NCI-H2171 (cell line): ENCODE measurements around the gene IFNA17.
"Not testable (repeated sequence)": the region's sequence is repeated elsewhere in the genome, so short reads cannot be mapped to it uniquely, and the experiment has no call there.

Experiments used
- DNase-seq: peaks from one replicate; lab custom pipeline; 2025; lab: John Stamatoyannopoulos, UW

The IFNA17 gene

DNA sequence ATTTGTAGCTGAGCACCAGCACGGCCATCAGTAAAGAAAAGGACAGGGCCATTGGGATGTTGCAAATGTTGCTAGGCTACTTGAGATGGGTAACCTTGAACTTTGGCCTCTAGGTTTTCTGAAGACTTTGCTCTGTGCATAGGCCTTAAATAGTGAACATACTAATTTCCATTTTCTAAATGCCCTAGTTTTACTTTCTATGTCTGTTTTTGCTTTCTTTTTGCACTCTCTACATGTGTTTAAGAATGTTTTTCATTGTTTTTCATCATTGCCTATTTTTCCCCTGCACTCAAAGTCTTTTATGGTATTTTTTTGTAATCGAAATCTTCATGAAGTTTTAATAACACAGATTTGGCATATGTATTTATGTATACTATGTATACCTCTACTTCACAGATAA lies at the start of gene IFNA17:
TSS of gene IFNA17 (minus strand) at position 101 of the 400 bp plus-strand sequence. CDS start at position 52, 49 bp downstream.
- no peak for DNase-seq

GRCh38 chr9:21268347-21268657 lies 40.3 kb upstream of the IFNA17 start:
- no peak for DNase-seq

DNA sequence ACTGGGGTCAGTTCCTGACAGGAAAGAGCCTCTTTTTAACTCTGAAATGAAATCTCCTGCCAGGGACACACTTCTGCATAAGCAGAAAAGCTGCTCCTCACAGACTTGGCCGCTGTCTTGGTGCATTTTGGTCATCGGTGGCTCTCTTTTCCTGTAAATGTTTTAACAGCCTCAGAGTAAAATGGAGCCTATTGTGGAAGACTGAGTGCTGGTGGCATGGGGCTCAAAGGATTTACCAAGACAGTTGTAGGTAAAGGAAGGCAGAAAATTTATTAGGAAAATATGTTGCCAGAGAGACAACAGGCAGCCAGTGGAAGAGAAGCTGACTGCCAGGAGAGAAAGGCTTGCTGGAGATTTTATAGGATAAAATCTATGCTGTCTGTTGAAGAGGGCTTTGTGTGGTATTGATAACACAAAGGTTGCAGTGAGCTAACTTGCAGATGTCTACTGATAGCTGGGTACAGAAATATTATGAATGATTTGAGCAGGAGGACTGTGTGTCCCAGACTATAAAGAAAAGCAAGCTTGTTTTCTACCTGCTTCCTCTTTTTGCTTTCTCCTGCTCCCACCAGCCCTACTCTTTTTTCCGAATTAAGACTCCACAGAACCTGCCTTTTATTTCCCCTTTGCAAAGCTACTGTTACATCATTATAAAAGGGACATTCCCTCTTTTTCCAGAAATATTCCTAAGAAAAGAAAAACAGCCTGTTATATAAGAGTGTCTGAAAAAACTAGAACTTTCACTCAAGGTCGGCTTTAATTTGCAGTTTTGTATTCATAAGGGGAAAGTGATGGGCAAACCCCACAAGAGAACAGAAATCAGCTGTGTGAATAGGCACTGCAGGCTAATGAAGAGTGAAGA lies 39.7 kb upstream of the IFNA17 start:
- DNase-seq = no peak

- DNase-seq = no peak
Measured at GRCh38 chr9:21266733-21267484, 38.9 kb upstream of the IFNA17 start.

- no peak for DNase-seq
Measured at GRCh38 chr9:21265421-21266189, 37.6 kb upstream of the IFNA17 start.

DNA sequence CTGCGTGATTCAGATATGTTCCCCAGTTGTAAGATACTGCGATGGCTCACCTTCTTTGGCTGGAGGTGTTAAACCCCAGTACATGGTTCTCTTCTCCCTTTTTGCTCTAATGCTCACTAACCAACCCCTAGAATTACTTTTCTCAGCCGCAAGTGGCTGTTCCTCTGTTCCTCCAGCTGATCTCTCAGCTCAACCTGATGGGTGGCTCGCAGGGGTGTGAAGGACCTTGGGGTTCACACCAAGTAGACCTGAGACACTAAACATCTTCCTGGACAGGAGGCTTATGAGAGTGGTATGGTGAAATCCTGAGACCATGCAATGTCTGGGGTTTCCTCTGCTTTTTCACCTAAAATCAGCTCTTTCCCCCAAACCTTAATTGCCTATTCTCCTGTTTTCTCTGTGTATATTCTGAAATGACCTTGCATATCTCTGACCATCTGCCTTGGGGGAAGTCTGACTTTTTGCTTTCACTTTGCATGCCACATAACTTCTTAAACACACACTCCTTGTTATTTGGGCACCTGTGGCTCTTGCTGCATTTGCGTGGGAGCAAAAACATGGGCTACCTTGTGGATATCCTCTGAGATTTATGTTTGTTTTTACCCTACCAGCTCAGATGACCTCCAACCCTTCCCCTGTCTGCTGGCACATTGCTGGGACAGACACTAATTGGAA lies 27.7 kb upstream of the IFNA17 start:
- no peak for DNase-seq

GRCh38 chr9:21252721-21253547 lies 24.9 kb upstream of the IFNA17 start:
- no peak for DNase-seq

DNA sequence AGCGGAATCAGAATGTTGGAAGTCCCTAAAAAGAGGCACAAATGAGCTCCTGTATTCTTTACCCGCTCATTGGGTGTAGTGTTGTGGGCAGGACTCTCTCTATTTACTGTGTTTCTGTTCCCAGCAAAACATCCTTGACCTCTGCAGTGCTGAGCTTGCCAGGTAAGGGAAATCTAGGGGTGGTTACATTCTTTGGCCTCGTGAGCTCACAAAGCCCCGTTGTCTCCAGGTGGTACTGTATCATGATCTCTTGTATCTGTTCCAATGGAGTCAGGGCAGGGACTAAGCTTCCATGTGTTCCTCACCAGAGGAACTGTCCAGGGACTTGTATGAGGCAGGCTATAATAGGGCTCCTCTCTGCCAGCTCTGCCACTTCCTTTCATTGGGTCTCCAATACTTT lies 23.6 kb upstream of the IFNA17 start:
- no peak for DNase-seq

DNA sequence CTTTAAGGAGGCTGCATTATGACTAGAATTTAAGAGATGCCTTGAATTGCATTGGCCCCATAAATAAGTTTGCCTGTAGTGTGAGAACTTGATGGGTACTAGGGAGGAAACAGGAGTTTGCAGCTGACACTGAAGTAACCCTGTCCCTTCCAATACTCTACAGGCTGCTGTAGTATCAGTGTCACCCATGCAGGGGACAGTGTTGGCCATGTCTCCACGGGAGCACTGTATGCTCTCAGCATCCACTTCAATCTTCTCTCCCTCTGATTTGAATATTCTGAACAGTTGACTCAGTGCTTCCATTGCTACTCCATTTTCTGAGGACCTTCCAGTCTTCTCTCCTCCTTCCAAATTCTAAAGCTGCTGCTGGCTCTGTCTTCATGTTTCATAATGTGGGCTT lies 23.2 kb upstream of the IFNA17 start:
- no peak for DNase-seq

DNA sequence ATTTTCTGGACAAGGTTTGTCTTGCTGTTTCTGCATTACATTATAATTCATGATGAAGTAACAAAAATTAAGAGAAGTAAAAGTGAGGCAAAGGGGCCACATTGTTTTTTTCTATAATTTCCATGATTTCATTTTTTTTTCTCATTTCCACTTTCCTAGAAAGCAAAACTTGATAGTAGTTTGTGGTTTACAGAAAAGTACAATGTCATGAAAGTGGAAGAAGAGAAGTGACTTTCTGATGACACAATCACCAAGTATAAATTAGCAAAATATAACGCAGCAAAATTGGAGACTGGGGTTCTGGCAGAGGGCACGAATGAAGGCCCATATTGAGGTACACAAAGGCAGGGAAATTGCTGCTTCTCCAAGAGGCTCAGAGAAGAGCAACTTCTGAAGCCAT lies 16.8 kb upstream of the IFNA17 start:
- DNase-seq = no peak

GRCh38 chr9:21239911-21240310 lies 11.9 kb upstream of the IFNA17 start, which contains the start of gene IFNA14:
Gene IFNA14 (minus strand): TSS chr9:21240005. CDS start chr9:21239935, 70 bp downstream.
- DNase-seq = no peak

DNA sequence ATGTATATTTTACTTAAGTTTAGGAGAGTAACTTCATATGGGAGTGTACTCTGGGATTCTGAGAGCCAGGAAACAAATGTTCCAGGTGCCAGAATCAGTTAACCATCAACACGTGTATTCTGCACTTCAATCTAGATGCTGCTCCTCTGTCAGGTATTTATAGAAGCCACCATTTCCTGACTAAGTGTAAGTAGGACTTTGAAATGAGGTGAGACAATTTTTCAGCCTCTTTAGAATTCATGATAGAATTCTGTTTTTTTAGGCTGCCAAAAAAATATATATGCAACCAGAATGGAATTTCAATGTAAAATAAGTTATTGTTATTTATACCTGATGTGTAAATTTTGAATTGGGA lies 8.3 kb upstream of the IFNA17 start:
- DNase-seq = not testable (repeated sequence)

DNA sequence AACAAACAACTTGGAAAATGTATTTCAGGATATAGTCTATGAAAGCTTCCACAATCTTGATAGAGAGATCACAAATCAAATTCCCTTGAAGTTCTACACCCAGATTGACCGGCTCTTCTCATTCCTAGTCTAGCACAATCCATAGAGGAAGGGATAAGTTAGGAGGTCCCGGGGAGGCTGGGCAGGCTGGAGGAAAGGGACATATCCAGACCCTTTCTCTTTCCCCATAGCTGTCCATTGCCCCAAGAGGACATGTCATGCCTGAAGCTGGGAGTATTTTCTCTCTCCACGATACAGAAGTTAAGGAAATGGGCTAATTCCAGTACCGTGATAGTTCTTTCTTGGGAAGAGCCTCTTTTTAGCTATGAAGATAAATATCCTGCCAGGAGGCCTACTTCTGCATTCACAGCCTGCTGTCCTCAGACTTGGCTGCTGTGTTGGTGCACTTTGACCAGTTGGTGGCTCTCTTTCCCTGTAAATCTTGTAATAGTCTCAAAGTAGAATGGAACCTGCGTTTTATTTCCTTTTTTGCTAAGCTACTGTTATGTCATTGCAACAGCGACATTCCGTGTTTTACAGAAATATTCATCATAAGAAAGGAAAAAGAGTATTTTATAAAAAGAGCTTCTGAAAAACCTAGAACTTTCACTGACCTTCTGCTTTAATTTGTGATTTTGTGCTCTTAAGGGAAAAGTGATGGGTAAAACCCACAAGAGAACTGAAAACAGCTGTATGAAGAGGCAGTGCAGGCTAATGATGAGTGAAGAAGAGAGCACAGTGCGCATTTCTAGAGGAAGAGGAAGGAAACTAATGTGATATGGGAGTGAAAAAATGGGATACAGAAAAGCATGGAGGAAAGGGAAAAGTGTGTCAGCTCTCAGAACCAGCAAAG lies 7.7 kb upstream of the IFNA17 start:
- DNase-seq = not testable (repeated sequence)

DNA sequence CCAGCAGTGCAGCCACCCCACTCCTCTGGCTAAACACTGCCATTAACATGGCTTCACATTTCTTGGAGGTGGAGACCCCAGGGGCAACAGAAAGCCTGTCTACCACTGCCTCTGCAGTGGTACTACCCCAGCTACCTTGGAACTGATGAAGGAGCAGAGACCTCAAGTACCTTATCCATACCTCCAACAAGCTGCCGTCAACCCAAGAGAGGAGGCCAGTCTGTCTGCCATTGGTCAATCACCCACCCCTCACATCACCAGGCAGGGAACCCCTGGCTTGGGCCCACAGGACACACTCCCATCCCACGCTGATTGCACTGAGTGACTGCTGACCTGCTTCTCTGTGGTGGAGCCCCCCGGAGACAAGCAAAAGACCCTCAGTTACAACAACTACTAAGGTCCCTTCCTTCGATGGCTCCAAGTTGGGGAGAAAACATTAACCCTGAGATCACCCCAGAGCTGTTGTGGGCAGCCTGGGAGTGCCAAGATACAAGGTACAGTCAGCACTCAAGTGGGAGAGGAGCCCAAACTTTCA lies 6.2 kb upstream of the IFNA17 start:
- DNase-seq = no peak

DNA sequence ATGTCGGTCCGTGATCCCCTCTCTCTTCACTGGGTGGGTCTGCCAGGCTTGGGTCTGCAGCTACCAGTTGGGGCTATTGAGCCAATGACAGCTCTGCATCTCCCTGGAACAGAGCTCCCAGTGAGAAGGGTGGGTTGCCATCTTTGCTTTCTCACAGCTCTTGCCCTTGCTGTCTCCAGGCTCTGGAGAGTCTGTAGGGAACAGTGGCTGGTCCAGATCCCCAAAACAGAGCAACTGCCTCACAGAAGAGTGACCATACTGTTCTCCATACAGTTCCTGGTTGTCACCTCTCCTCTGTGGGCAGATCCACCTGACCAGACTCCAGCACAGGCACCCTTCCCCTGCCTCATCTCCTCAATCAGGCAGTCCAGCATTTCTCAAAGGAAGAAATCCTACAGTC lies 5.2 kb upstream of the IFNA17 start:
- no peak for DNase-seq

DNA sequence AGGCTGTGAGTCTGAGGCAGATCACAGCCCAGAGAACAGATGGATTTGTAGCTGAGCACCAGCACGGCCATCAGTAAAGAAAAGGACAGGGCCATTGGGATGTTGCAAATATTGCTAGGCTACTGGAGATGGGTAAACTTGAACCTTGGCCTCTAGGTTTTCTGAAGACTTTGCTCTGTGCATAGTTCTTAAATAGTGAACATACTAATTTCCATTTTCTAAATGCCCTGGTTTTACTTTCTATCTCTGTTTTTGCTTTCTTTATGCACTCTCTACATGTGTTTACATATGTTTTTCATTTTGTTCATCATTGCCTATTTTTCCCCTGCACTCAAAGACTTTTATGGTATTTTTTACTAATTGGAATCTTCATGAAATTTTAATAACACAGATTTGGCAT lies 10.8 kb downstream of the IFNA17 start, which contains the start of gene IFNA16:
TSS of gene IFNA16 (minus strand) at position 101 of the 400 bp plus-strand sequence. CDS start at position 95, 6 bp downstream.
- DNase-seq = not testable (repeated sequence)

- not testable (repeated sequence) for DNase-seq
Measured at GRCh38 chr9:21213411-21214326, 14.4 kb downstream of the IFNA17 start.

- not testable (repeated sequence) for DNase-seq
Measured at GRCh38 chr9:21212160-21212559, 15.9 kb downstream of the IFNA17 start.
